HG03457 (cell line): ENCODE data around the gene RBPMS2.

ENCODE experiments used
- ATAC-seq: cut with Tn5 transposase; IDR thresholded peaks from one replicate; pipeline ENCODE4 v1.9.1; 2021; ENCODE audit warnings: moderate number of reproducible peaks; ENCODE audit not compliant: unreplicated experiment

Gene RBPMS2

DNA sequence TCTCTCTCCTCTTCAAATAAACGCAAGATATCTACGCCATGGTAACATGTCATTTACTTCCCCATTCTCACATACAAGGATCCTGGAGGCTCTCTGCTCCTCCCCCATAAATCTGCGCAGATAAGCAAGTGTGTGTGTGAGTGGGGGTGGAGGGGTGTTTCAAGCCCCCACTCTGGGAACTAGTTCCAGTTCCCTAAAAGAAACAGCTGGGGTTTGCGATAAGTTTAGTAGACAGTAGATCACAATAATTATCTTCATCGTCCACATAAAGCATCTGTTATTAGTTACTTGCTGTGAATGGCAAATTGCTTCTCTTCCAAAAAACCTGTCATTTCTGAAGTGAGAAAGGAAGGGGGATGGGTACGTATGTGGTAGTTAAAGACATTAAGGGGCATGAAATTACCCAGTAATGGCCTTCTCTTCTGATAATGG is 79.8 kb downstream of the RBPMS2 start:
- ATAC-seq, result no peak

DNA sequence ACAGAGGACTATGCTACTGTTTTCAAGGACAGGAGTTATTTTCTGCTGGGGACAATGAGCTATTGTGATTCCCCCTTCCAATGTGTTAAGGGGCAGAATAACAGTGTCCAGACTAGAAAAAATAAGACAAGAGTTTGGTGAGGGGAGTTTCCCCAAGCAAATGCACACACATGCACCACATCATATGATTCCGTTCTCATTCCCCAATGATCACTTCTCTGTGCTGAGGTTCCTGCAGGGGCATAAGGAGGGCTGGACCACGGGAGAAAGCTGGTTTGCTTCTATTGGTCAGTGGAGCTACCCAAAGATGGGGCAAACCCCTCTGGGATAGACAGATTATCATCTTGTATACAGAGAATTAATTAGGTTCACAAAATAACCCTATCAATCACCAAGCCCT is 80.6 kb downstream of the RBPMS2 start:
- ATAC-seq, result no peak

DNA sequence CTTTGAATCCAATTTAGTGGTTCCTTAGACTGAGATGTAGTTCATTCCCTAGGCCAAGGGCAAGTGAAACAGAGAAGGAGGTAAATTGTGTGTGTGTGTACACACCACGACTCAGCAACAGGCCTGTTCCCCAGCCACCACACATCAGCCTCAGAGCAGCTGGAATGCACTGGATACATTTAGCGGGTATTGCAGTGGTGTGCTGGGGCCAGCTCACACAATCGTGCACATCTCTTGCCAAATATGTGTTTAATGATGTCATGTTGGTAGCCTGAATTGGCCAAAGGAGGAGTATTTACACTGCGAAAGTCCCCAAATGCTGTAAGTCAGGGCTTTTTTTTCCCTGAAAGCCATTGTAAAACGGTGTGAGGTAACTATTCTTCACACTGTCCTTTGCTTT is 82.3 kb downstream of the RBPMS2 start:
- ATAC-seq, result no peak

DNA sequence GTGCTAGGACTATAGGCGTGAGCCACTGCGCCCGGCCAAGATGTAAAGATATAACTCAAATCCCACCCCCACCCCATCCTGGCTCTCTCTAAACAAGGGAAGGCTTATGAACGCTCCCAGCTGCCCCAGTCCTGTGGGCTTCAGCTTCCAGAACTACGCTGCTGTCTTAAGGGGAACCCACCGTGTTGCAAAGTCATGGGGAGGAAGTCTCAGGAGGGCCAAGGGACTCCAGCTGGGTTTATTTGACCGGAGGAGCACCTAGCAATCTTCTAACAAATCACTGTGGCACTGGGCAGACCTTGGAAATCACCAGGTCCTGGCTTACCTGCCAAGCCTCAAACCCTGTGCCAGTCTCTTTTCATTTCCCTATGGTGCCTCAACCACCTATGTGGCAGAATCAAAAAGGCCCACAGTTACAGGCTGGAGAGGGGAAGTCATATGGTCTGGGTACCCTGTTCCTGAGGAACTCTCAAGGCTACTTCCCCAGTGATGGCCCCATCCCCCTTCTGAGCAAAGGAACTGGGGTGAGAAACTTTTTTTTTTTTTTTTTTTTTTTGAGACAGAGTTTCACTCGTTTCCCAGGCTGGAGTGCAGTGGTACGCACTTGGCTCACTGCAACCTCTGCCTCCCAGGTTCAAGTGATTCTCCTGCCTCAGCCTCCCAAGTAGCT is 83.4 kb downstream of the RBPMS2 start:
- no peak for ATAC-seq

DNA sequence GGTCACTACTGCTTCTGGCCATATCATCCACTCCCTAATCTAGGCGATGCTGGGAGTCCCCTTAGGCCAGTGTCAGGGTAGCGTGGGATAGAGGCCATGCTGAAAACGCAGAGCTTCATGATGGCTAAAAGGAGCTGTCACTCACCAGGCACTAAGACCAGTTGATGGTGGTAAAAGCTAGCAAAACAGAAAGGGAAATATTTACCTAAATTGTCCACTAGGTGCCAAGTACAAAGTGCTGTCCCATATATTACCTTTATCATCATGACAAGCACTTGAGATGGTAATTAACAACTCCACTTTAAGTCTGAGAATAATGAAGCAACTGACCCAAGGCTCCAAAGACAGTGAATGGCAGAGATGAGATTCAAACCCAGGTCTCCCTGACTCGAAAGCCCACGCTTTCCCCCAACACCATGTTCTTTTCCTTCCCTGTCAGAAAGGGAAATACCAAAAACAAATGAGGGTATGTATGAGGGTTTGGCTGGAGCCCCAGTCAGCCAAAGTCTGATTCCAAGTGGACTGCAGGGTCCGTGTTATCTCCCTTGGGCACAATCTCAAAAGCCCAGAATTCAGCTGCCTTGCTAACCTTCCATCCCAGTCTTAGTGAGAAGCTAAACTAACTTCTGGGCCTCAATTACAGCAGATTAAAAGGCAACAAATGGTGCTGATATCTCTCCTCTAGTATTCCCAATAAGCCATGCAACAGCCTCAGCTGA is 84.7 kb downstream of the RBPMS2 start:
- no peak for ATAC-seq

DNA sequence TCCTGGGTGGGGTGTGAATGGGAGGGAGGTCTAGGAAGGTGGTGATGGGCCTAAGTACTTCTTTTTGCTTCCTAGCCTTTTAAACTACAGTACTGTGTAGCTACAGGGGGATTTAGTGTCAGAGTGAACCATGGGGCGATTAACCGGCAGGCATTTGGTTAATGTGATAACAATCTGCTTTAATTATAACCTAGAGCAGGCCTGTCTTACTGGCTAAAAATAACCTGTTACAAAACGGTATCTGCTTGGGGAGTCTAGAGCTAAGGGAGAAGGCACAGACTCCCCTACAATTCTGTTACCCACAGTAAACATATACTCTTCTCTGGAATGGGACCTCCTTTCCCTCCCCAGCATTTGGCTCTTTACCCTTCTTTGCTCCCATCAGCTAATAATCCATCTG is 85.4 kb downstream of the RBPMS2 start:
- ATAC-seq, result no peak
